Esophagus muscularis mucosa (tissue), 4 donors: ENCODE measurements around the gene SCGB2B2. TPM values are rescaled to one million over a fixed set of nuclear protein-coding genes. Genes with fewer than 3 reads are reported as not detected.

Source experiments
- DNase-seq: peaks from one replicate; pipeline ENCODE4 v3.0.0-alpha.2; 2017; ENCODE audit errors: extremely low spot score
- H3K27ac ChIP-seq, 4 donors: fragments of 200-600 bp; sonication (generic); replicated peaks in 1 of 4; 1 replicate in 3 of 4; 2 replicates in 1 of 4; pipeline ENCODE4 v1.5.1; 2016 to 2019; ENCODE audit warnings: mild to moderate bottlenecking in 1 of 4
- H3K27me3 ChIP-seq, 4 donors: fragments of 200-600 bp; sonication (generic); one replicate each; pipeline versions ENCODE4 v1.5.1 to v1.6.0; 2016 to 2019
- H3K36me3 ChIP-seq, 4 donors: fragments of 200-600 bp; sonication (generic); one replicate each; pipeline ENCODE4 v1.5.1; 2016 to 2019
- H3K4me1 ChIP-seq, 4 donors: fragments of 200-600 bp; sonication (generic); one replicate each; pipeline ENCODE4 v1.5.1; 2016 to 2019
- H3K4me3 ChIP-seq, 4 donors: fragments of 200-600 bp; sonication (generic); 1 replicate in 2 of 4; 2 replicates in 2 of 4; pipeline ENCODE4 v1.5.1; 2016 to 2019; ENCODE audit warnings: mild to moderate bottlenecking in 4 of 4, moderate library complexity in 1 of 4
- H3K9me3 ChIP-seq, 4 donors: fragments of 200-600 bp; sonication (generic); 1 replicate in 3 of 4; 2 replicates in 1 of 4; pipeline ENCODE4 v1.5.1; 2016 to 2019
- CTCF ChIP-seq, 3 experiments: fragments of 200-600 bp in 2 of 3; fragments of 450-650 bp in 1 of 3; sonication (generic) in 2 of 3; IDR thresholded peaks; one replicate each; pipeline ENCODE4 v1.5.1; 2017 to 2019; ENCODE audit warnings: antibody characterized with exemption in 3 of 3, mild to moderate bottlenecking in 2 of 3, moderate library complexity in 1 of 3
- EP300 ChIP-seq: sonication (generic); formaldehyde crosslinking; IDR thresholded peaks from one replicate; pipeline ENCODE4 v1.6.1; 2017; ENCODE audit warnings: antibody characterized with exemption
- POLR2A ChIP-seq: fragments of 450-650 bp; IDR thresholded peaks from one replicate; pipeline ENCODE4 v1.6.1; 2017; ENCODE audit warnings: antibody characterized with exemption, moderate library complexity, mild to moderate bottlenecking, low read depth
- POLR2AphosphoS5 ChIP-seq, 2 donors: sonication (generic); formaldehyde crosslinking; IDR thresholded peaks; one replicate each; pipeline ENCODE4 v1.6.1; 2017; ENCODE audit warnings: antibody characterized with exemption in 2 of 2
- WGBS: methylation state at CpG from one replicate; pipeline ENCODE4 v1.1.5; 2018; 5-methylcytosine and 5-hydroxymethylcytosine counted together
- intact Hi-C: fragments of 100-400 bp; cut with DNase I; formaldehyde crosslinking; loops from one replicate; pipeline ENCODE4 v1.15.1; 2023
- total RNA-seq, 4 donors: library from RNA; depleted of rRNA; stranded (reverse); fragments of >200 nt; gene quantifications; one replicate each; pipeline versions ENCODE4 v1.1.0 to v1.2.1, GENCODE V29; 2016

SCGB2B2 gene
- total RNA-seq, 4 donors from 2014 or later: 0.83 to 0.86 TPM; not detected in 2

- intact Hi-C loops: loop anchor here (5.0 kb wide), 1 partner anchor 211 kb away; no protein-coding TSS in a partner anchor
- 69% methylated on average over 2 of the region's 2 CpGs for WGBS
- H3K4me3 ChIP-seq: no peak overlapping the region
- no peaks in the 10 kb centered on the region for H3K36me3 ChIP-seq
- H3K27ac ChIP-seq: no peak overlapping the region
- TF ChIP-seq POLR2A (no peak), POLR2AphosphoS5 (IDR thresholded peaks at IDR 0.05) (no peak), CTCF (IDR thresholded peaks at IDR 0.05) (no peak), EP300 (no peak)
- H3K27me3 ChIP-seq: peaks cover 0 to 5% (median 0%) of the 10 kb centered on the region in 4 donors
- peaks cover 0 to 5% (median 0%) of the 10 kb centered on the region in 4 donors for H3K9me3 ChIP-seq
- no peak for DNase-seq
- H3K4me1 ChIP-seq: peaks cover 0 to 6% (median 0%) of the 10 kb centered on the region in 4 donors
Observed at GRCh38 chr19:34713262-34713637, 36.3 kb upstream of the SCGB2B2 start.

- no peak for DNase-seq
- Histone ChIP-seq H3K9me3 (peaks cover 0 to 5% (median 0%) of the 10 kb centered on the region in 4 donors), H3K4me3 (no peak overlapping the region), H3K27me3 (peaks cover 0 to 5% (median 0%) of the 10 kb centered on the region in 4 donors), H3K4me1 (peaks cover 0 to 6% (median 0%) of the 10 kb centered on the region in 4 donors), H3K27ac (no peak overlapping the region), H3K36me3 (no peaks in the 10 kb centered on the region)
- no peak for TF ChIP-seq EP300
- no peak for TF ChIP-seq POLR2AphosphoS5 (IDR thresholded peaks at IDR 0.05)
- TF ChIP-seq POLR2A: no peak
- peak; percentile 78 to 87 (median 83) for TF ChIP-seq CTCF (IDR thresholded peaks at IDR 0.05)
- WGBS: 35% methylated on average over 11 of the region's 11 CpGs
- intact Hi-C loops: loop anchor here (1.0 to 5.0 kb wide), 2 partner anchors 73 to 210 kb away; no protein-coding TSS in a partner anchor
Observed at GRCh38 chr19:34712395-34713261, 35.7 kb upstream of the SCGB2B2 start.

- no peak overlapping the region for H3K4me3 ChIP-seq
- peaks cover 0 to 5% (median 0%) of the 10 kb centered on the region in 4 donors for H3K9me3 ChIP-seq
- TF ChIP-seq EP300: no peak
- no peak for TF ChIP-seq POLR2A
- no peak for TF ChIP-seq POLR2AphosphoS5 (IDR thresholded peaks at IDR 0.05)
- no peak for TF ChIP-seq CTCF (IDR thresholded peaks at IDR 0.05)
- 61% methylated on average over 6 of the region's 6 CpGs for WGBS
- intact Hi-C loops: loop anchor here (1.0 to 5.0 kb wide), 2 partner anchors 73 to 210 kb away; no protein-coding TSS in a partner anchor
- DNase-seq: no peak
- H3K27ac ChIP-seq: no peak overlapping the region
- peaks cover 0 to 6% (median 0%) of the 10 kb centered on the region in 4 donors for H3K4me1 ChIP-seq
- no peaks in the 10 kb centered on the region for H3K36me3 ChIP-seq
- H3K27me3 ChIP-seq: peaks cover 0 to 5% (median 0%) of the 10 kb centered on the region in 4 donors
Observed at GRCh38 chr19:34711890-34712289, 34.9 kb upstream of the SCGB2B2 start.

- no peaks in the 10 kb centered on the region for H3K27me3 ChIP-seq
- H3K9me3 ChIP-seq: peaks cover 0 to 4% (median 0%) of the 10 kb centered on the region in 4 donors
- H3K27ac ChIP-seq: no peak overlapping the region
- intact Hi-C loops: no loop called here
- TF ChIP-seq EP300: no peak
- TF ChIP-seq CTCF (IDR thresholded peaks at IDR 0.05): no peak
- no peak for TF ChIP-seq POLR2AphosphoS5 (IDR thresholded peaks at IDR 0.05)
- no peak for TF ChIP-seq POLR2A
- peaks cover 0 to 3% (median 0%) of the 10 kb centered on the region in 4 donors for H3K4me1 ChIP-seq
- H3K36me3 ChIP-seq: no peaks in the 10 kb centered on the region
- H3K4me3 ChIP-seq: no peak overlapping the region
- 67% methylated on average over 1 of the region's 2 CpGs for WGBS
- DNase-seq: no peak
Observed at GRCh38 chr19:34707661-34708060, 30.7 kb upstream of the SCGB2B2 start.
